Measurements from ENCODE around the gene TTLL13. TPM values are rescaled to one million over a fixed set of nuclear protein-coding genes. Genes with fewer than 3 reads are reported as not detected.
"Not testable (repeated sequence)": the region's sequence is repeated elsewhere in the genome, so short reads cannot be mapped to it uniquely, and the experiment has no call there.

The TTLL13 gene
- total RNA-seq, 6 donors from 2014 or later = 0.39 to 0.89 (median 0.49) TPM; not detected in 3

GRCh38 chr15:90270502-90271150 lies 21.3 kb downstream of the TTLL13 start:
- WGBS, 2 donors = 85 to 96% methylated on average over 10 of the region's 10 CpGs
- TF ChIP-seq CTCF (IDR thresholded peaks at IDR 0.05) (no peak), POLR2AphosphoS5 (IDR thresholded peaks at IDR 0.05) (no peak), POLR2A (IDR thresholded peaks at IDR 0.05) (no peak), EP300 (IDR thresholded peaks at IDR 0.05) (no peak)
- DNase-seq = peak in 1 of 2 donors; percentile 36
- ATAC-seq (ENCODE audit: low FRiP score in 2 of 2) = no peak
- Histone ChIP-seq H3K27ac (no peak overlapping the region), H3K9me3 (no peaks in the 10 kb centered on the region), H3K27me3 (no peaks in the 10 kb centered on the region), H3K4me3 (no peak overlapping the region), H3K36me3 (peaks cover 0 to 58% (median 35%) of the 10 kb centered on the region in 4 donors), H3K4me1 (peaks cover 29 to 52% (median 39%) of the 10 kb centered on the region in 4 donors)

- no peaks in the 10 kb centered on the region for H3K27me3 ChIP-seq
- no peak overlapping the region for H3K27ac ChIP-seq
- peaks cover 27 to 46% (median 38%) of the 10 kb centered on the region in 4 donors for H3K4me1 ChIP-seq
- TF ChIP-seq POLR2AphosphoS5 (IDR thresholded peaks at IDR 0.05) = no peak
- no peak for DNase-seq
- ATAC-seq (ENCODE audit: low FRiP score in 2 of 2) = no peak
- 67 to 74% methylated on average over 7 of the region's 7 CpGs for WGBS, 2 donors
- no peak overlapping the region for H3K4me3 ChIP-seq
- H3K9me3 ChIP-seq = no peaks in the 10 kb centered on the region
- peaks cover 0 to 62% (median 35%) of the 10 kb centered on the region in 4 donors for H3K36me3 ChIP-seq
Observed at GRCh38 chr15:90271459-90272166, 22.3 kb downstream of the TTLL13 start.

- WGBS, 2 donors = 96% methylated on average over 12 of the region's 12 CpGs
- not testable (repeated sequence) for H3K4me3 ChIP-seq; H3K27me3 ChIP-seq; DNase-seq; H3K4me1 ChIP-seq; H3K27ac ChIP-seq; H3K9me3 ChIP-seq; ATAC-seq (ENCODE audit: low FRiP score in 2 of 2)
- H3K36me3 ChIP-seq = peaks cover 0 to 20% (median 10%) of the 10 kb centered on the region in 4 donors
Observed at GRCh38 chr15:90278467-90278866, 29.1 kb downstream of the TTLL13 start.

GRCh38 chr15:90280743-90281142 lies 31.4 kb downstream of the TTLL13 start:
- not testable (repeated sequence) for H3K9me3 ChIP-seq; DNase-seq; H3K36me3 ChIP-seq; H3K27ac ChIP-seq; H3K27me3 ChIP-seq; H3K4me1 ChIP-seq; H3K4me3 ChIP-seq; ATAC-seq (ENCODE audit: low FRiP score in 2 of 2)
- 93 to 95% methylated on average over 5 of the region's 5 CpGs for WGBS, 2 donors

GRCh38 chr15:90281637-90282036 lies 32.3 kb downstream of the TTLL13 start:
- not testable (repeated sequence) for ATAC-seq (ENCODE audit: low FRiP score in 2 of 2); H3K27ac ChIP-seq; H3K9me3 ChIP-seq; H3K36me3 ChIP-seq; H3K27me3 ChIP-seq; H3K4me3 ChIP-seq; H3K4me1 ChIP-seq; DNase-seq
- WGBS, 2 donors = 76 to 79% methylated on average over 6 of the region's 6 CpGs

- TF ChIP-seq POLR2AphosphoS5 (IDR thresholded peaks at IDR 0.05) (no peak), CTCF (IDR thresholded peaks at IDR 0.05) (peak in 3 of 6 experiments; percentile 13 to 18 (median 17))
- Histone ChIP-seq H3K36me3 (no peaks in the 10 kb centered on the region), H3K9me3 (no peaks in the 10 kb centered on the region), H3K4me1 (peaks cover 0 to 5% (median 1%) of the 10 kb centered on the region in 4 donors), H3K4me3 (no peak overlapping the region), H3K27ac (no peak overlapping the region), H3K27me3 (no peaks in the 10 kb centered on the region)
- ATAC-seq (ENCODE audit: low FRiP score in 2 of 2) = no peak
- no peak for DNase-seq
Observed at GRCh38 chr15:90286678-90287077, 37.3 kb downstream of the TTLL13 start.

GRCh38 chr15:90287101-90287500 lies 37.7 kb downstream of the TTLL13 start:
- Histone ChIP-seq H3K4me1 (peaks cover 0 to 5% (median 1%) of the 10 kb centered on the region in 4 donors), H3K4me3 (no peak overlapping the region), H3K27me3 (no peaks in the 10 kb centered on the region), H3K9me3 (no peaks in the 10 kb centered on the region), H3K27ac (no peak overlapping the region), H3K36me3 (no peaks in the 10 kb centered on the region)
- DNase-seq (no peak), ATAC-seq (ENCODE audit: low FRiP score in 2 of 2) (no peak)
- TF ChIP-seq CTCF (IDR thresholded peaks at IDR 0.05) = no peak
- TF ChIP-seq POLR2A (IDR thresholded peaks at IDR 0.05) = no peak
- no peak for TF ChIP-seq POLR2AphosphoS5 (IDR thresholded peaks at IDR 0.05)
- TF ChIP-seq EP300 (IDR thresholded peaks at IDR 0.05) = no peak
- 29 to 34% methylated on average over 5 of the region's 5 CpGs for WGBS, 2 donors

All from upper lobe of left lung (tissue), 6 donors.